SK-N-SH (cell line): Measurements from ENCODE around the gene TSKS. TPM values are rescaled to one million over a fixed set of nuclear protein-coding genes. Genes with fewer than 3 reads are reported as not detected.

ENCODE experiments used
- CTCF ChIA-PET: fragments of 300-600, 350-600 bp; formaldehyde crosslinking; extraction: SDS; loops from one replicate; lab custom pipeline; 2021; lab: Yijun Ruan, JAX
- POLR2A ChIA-PET: fragments of 350-600 bp; sonication (Branson Sonifier 250); formaldehyde crosslinking; extraction: SDS; loops from one replicate; lab custom pipeline; 2020; ENCODE audit warnings: antibody characterized with exemption, inconsistent platforms; lab: Yijun Ruan, JAX
- DNase-seq: peaks from one replicate; pipeline ENCODE4 v3.0.0; 2012
- H2AFZ ChIP-seq: fragments of 200-600 bp; sonication (generic); 2 replicates; pipeline ENCODE4 v1.8.1; 2016; ENCODE audit warnings: antibody characterized with exemption, mild to moderate bottlenecking, low read depth
- H3F3A ChIP-seq: fragments of 200-600 bp; sonication (generic); replicated peaks from 2 replicates; pipeline ENCODE3; 2016; ENCODE audit warnings: antibody characterized with exemption, mild to moderate bottlenecking; ENCODE audit not compliant: insufficient read depth
- H3K27ac ChIP-seq, 2 experiments: fragments of 200-500 bp in 1 of 2; fragments of 200-600 bp in 1 of 2; sonication (Bioruptor generic) in 1 of 2; sonication (generic), shearing (Covaris generic) in 1 of 2; 2 replicates each; pipeline versions ENCODE4 v1.5.1 to v1.6.1; 2014 to 2016; ENCODE audit warnings: low read depth in 2 of 2, inconsistent platforms in 1 of 2, low read length in 1 of 2, mild to moderate bottlenecking in 1 of 2, mixed read lengths in 1 of 2
- H3K27me3 ChIP-seq: fragments of 200-600 bp; sonication (generic), shearing (Covaris generic); 2 replicates; pipeline ENCODE4 v1.6.1; 2016; ENCODE audit warnings: mixed run types; ENCODE audit not compliant: insufficient read depth
- H3K36me3 ChIP-seq, 2 experiments: fragments of 200-500 bp in 1 of 2; fragments of 200-600 bp in 1 of 2; sonication (Bioruptor generic) in 1 of 2; sonication (generic) in 1 of 2; replicated peaks in 1 of 2; 2 replicates each; pipeline versions ENCODE3 to v1.5.1; 2014 to 2016; ENCODE audit warnings: low read length in 1 of 2, mild to moderate bottlenecking in 1 of 2; ENCODE audit not compliant: insufficient read depth in 2 of 2, control insufficient read depth in 1 of 2
- H3K4me1 ChIP-seq, 2 experiments: fragments of 200-500 bp in 1 of 2; fragments of 200-600 bp in 1 of 2; sonication (Bioruptor generic) in 1 of 2; sonication (generic), shearing (Covaris generic) in 1 of 2; 2 replicates each; pipeline versions ENCODE4 v1.5.1 to v1.6.1; 2014 to 2016; ENCODE audit warnings: low read depth in 1 of 2, low read length in 1 of 2, mixed run types in 1 of 2; ENCODE audit not compliant: insufficient read depth in 2 of 2, control insufficient read depth in 1 of 2
- H3K4me2 ChIP-seq: fragments of 200-600 bp; sonication (generic), shearing (Covaris generic); 2 replicates; pipeline ENCODE4 v1.6.1; 2017; ENCODE audit warnings: mixed run types
- H3K4me3 ChIP-seq, 2 experiments: fragments of 200-500 bp in 1 of 2; fragments of 200-600 bp in 1 of 2; sonication (Bioruptor generic) in 1 of 2; sonication (generic), shearing (Covaris generic) in 1 of 2; 2 replicates each; pipeline versions ENCODE4 v1.5.1 to v1.8.1; 2014 to 2016; ENCODE audit warnings: low read depth in 2 of 2, inconsistent platforms in 1 of 2, low read length in 1 of 2, mild to moderate bottlenecking in 1 of 2, mixed read lengths in 1 of 2, moderate library complexity in 1 of 2
- H3K79me2 ChIP-seq: fragments of 200-600 bp; sonication (generic); 2 replicates; pipeline ENCODE4 v1.8.1; 2017; ENCODE audit warnings: mild to moderate bottlenecking; ENCODE audit not compliant: insufficient read depth
- H3K9ac ChIP-seq: fragments of 200-600 bp; sonication (generic); 2 replicates; pipeline ENCODE4 v1.6.1; 2017; ENCODE audit warnings: mixed run types
- H3K9me2 ChIP-seq: fragments of 200-600 bp; sonication (generic); 2 replicates; pipeline ENCODE4 v1.6.1; 2017; ENCODE audit warnings: mixed run types
- H3K9me3 ChIP-seq: fragments of 200-600 bp; sonication (generic); 2 replicates; pipeline ENCODE4 v1.6.1; 2017; ENCODE audit warnings: mixed run types, mild to moderate bottlenecking, moderate library complexity
- H4K20me1 ChIP-seq: fragments of 200-600 bp; sonication (generic); 2 replicates; pipeline ENCODE4 v1.6.1; 2017; ENCODE audit warnings: mild to moderate bottlenecking, mixed run types; ENCODE audit not compliant: insufficient read depth
- CHD2 ChIP-seq: fragments of 150-350 bp; IDR thresholded peaks from 2 replicates; pipeline ENCODE4 v1.6.1; 2018; ENCODE audit warnings: low read length; ENCODE audit not compliant: partially characterized antibody
- ELF1 ChIP-seq: IDR thresholded peaks from 2 replicates; pipeline ENCODE4 v1.4.0; 2012
- EP300 ChIP-seq, 2 experiments: IDR thresholded peaks; 2 replicates each; pipeline versions ENCODE4 v1.4.0 to v1.6.1; 2012; ENCODE audit warnings: borderline replicate concordance in 1 of 2, low read depth in 1 of 2, low read length in 1 of 2
- FOSL2 ChIP-seq: IDR thresholded peaks from 2 replicates; pipeline ENCODE4 v1.4.0; 2012; ENCODE audit warnings: low read depth, mild to moderate bottlenecking, moderate library complexity, borderline replicate concordance
- FOXJ3 ChIP-seq: sonication (generic); formaldehyde crosslinking; IDR thresholded peaks from 2 replicates; pipeline ENCODE4 v1.5.1; 2020; ENCODE audit warnings: mild to moderate bottlenecking, missing genetic modification reagents
- FOXM1 ChIP-seq: IDR thresholded peaks from 2 replicates; pipeline ENCODE4 v1.4.0; 2012; ENCODE audit warnings: low read depth, mild to moderate bottlenecking
- GABPA ChIP-seq: IDR thresholded peaks from 2 replicates; pipeline ENCODE4 v1.4.0; 2012; ENCODE audit warnings: low read depth, mild to moderate bottlenecking
- GATA2 ChIP-seq: sonication (generic); formaldehyde crosslinking; IDR thresholded peaks from 2 replicates; pipeline ENCODE4 v1.5.0; 2020; ENCODE audit warnings: mild to moderate bottlenecking, missing genetic modification reagents
- IRF3 ChIP-seq: fragments of 150-350 bp; IDR thresholded peaks from 2 replicates; pipeline ENCODE4 v1.6.1; 2016; ENCODE audit warnings: mild to moderate bottlenecking, low read depth, low read length
- MXI1 ChIP-seq: IDR thresholded peaks from 2 replicates; pipeline ENCODE4 v1.6.1; 2012; ENCODE audit warnings: mild to moderate bottlenecking, low read depth, low read length, improper control_type of control experiment
- PBX3 ChIP-seq: IDR thresholded peaks from 2 replicates; pipeline ENCODE4; 2012
- POLR2AphosphoS5 ChIP-seq: IDR thresholded peaks from 2 replicates; pipeline ENCODE4 v1.6.1; 2012; ENCODE audit warnings: low read depth, low read length
- RAD21 ChIP-seq: IDR thresholded peaks from 2 replicates; pipeline ENCODE4 v1.6.1; 2012; ENCODE audit warnings: mild to moderate bottlenecking, low read length
- RCOR1 ChIP-seq: fragments of 150-350 bp; IDR thresholded peaks from 2 replicates; pipeline ENCODE4 v1.6.1; 2017; ENCODE audit warnings: antibody characterized with exemption, low read length
- REST ChIP-seq: IDR thresholded peaks from 2 replicates; pipeline ENCODE4 v1.6.1; 2012; ENCODE audit warnings: mild to moderate bottlenecking, low read depth, low read length, moderate library complexity
- RXRA ChIP-seq: IDR thresholded peaks from 2 replicates; pipeline ENCODE4 v1.4.0; 2012; ENCODE audit warnings: low read depth, mild to moderate bottlenecking, borderline replicate concordance
- SIN3A ChIP-seq: IDR thresholded peaks from 2 replicates; pipeline ENCODE4 v1.6.1; 2012; ENCODE audit warnings: low read depth, mild to moderate bottlenecking, low read length, moderate library complexity, borderline replicate concordance
- SMC3 ChIP-seq: IDR thresholded peaks from 2 replicates; pipeline ENCODE4 v1.6.1; 2012; ENCODE audit warnings: low read depth, low read length, improper control_type of control experiment
- TCF12 ChIP-seq: IDR thresholded peaks from 2 replicates; pipeline ENCODE4 v1.4.0; 2012
- TEAD4 ChIP-seq: IDR thresholded peaks from 2 replicates; pipeline ENCODE4 v1.4.0; 2012; ENCODE audit warnings: mild to moderate bottlenecking, borderline replicate concordance; ENCODE audit not compliant: insufficient read depth
- YY1 ChIP-seq: IDR thresholded peaks from 2 replicates; pipeline ENCODE4 v1.4.0; 2012; ENCODE audit warnings: low read depth, mild to moderate bottlenecking
- WGBS: methylation state at CpG from one replicate; pipeline ENCODE4 v1.1.6; 2017; ENCODE audit warnings: low lambda C conversion rate; 5-methylcytosine and 5-hydroxymethylcytosine counted together
- polyA plus RNA-seq, 3 experiments: library from polyadenylated mRNA; depleted of rRNA; stranded (reverse); fragments of >200 nt; gene quantifications; 2 replicates each; pipeline ENCODE4 v1.2.3, GENCODE V29; 2012

The TSKS gene
- polyA plus RNA-seq, 1 of the 3 experiments (the other 2 are of a cell fraction) = not detected

GRCh38 chr19:49779731-49780555 is 16.8 kb upstream of the TSKS start:
- Histone ChIP-seq H3K36me3 (peaks cover 12 to 17% of the 10 kb centered on the region in 2 experiments), H3K9ac (no peak overlapping the region), H3K4me2 (no peak overlapping the region), H3K4me3 (no peak overlapping the region), H3F3A (peaks cover 3% of the 10 kb centered on the region), H3K79me2 (peaks cover 48% of the 10 kb centered on the region), H3K27ac (no peak overlapping the region), H2AFZ (no peak overlapping the region), H3K4me1 (no peaks in the 10 kb centered on the region), H3K9me2 (no peaks in the 10 kb centered on the region), H4K20me1 (peaks cover 5% of the 10 kb centered on the region; the same call in 1 of the 2 replicates), H3K9me3 (no peaks in the 10 kb centered on the region), H3K27me3 (no peaks in the 10 kb centered on the region)
- TF ChIP-seq FOSL2 (no peak), MXI1 (no peak), ELF1 (no peak), FOXM1 (no peak), IRF3 (no peak), SMC3 (no peak), CHD2 (no peak), GATA2 (CRISPR knock-in tag) (no peak), FOXJ3 (CRISPR knock-in tag) (no peak), GABPA (no peak), PBX3 (no peak), POLR2AphosphoS5 (no peak)
- POLR2A ChIA-PET = no interaction called here
- WGBS = 90% methylated on average over 11 of the region's 11 CpGs
- CTCF ChIA-PET = no interaction called here
- no peak for DNase-seq

DNA sequence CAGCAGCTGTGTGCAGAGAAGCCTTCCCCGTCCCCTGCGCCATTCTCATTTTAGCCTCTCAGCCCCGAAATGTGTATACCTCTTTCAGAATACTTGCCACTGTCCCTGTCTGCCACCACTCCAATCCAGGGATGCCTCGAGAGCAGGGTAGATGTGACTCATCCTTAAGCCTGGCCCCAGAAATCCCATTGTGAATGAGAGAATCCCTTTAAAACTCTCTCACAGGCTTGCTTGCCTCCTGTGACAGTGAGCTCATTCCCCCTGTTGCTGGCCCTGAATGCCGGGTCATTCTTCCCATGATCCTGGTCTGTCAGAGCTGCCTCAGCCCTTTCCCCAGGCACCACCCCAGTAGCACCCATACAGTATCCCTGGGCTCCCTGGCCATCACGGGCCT is 13.3 kb upstream of the TSKS start:
- Histone ChIP-seq H3K27ac (no peak overlapping the region), H3K4me2 (no peak overlapping the region), H2AFZ (no peak overlapping the region), H3K27me3 (no peaks in the 10 kb centered on the region), H3K4me3 (no peak overlapping the region), H3K9me3 (no peaks in the 10 kb centered on the region), H3K79me2 (peaks cover 82% of the 10 kb centered on the region), H3K9ac (no peak overlapping the region), H3K4me1 (no peaks in the 10 kb centered on the region), H3F3A (peaks cover 3% of the 10 kb centered on the region), H3K9me2 (no peaks in the 10 kb centered on the region), H3K36me3 (no peaks in the 10 kb centered on the region), H4K20me1 (peaks cover 12% of the 10 kb centered on the region)
- ChIA-PET POLR2A (no interaction called here), CTCF (no interaction called here)
- 90% methylated on average over 6 of the region's 6 CpGs for WGBS
- no peak for DNase-seq
- TF ChIP-seq FOXM1 (no peak), TEAD4 (no peak), RAD21 (no peak), RCOR1 (no peak), REST (no peak), TCF12 (no peak), RXRA (no peak), PBX3 (no peak), SIN3A (no peak), EP300 (IDR thresholded peaks at IDR 0.05; ENCODE audit: borderline replicate concordance in 1 of 2, low read depth in 1 of 2, low read length in 1 of 2) (no peak), YY1 (no peak), ELF1 (no peak), POLR2AphosphoS5 (no peak)
